Measurements from ENCODE around the gene CDCP2. TPM values are rescaled to one million over a fixed set of nuclear protein-coding genes. Genes with fewer than 3 reads are reported as not detected.
A peak's percentile ranks its signal among the peaks of the same experiment; 100 is the strongest.

CDCP2 gene
- total RNA-seq, 2 donors from 2014 or later = not detected

DNA sequence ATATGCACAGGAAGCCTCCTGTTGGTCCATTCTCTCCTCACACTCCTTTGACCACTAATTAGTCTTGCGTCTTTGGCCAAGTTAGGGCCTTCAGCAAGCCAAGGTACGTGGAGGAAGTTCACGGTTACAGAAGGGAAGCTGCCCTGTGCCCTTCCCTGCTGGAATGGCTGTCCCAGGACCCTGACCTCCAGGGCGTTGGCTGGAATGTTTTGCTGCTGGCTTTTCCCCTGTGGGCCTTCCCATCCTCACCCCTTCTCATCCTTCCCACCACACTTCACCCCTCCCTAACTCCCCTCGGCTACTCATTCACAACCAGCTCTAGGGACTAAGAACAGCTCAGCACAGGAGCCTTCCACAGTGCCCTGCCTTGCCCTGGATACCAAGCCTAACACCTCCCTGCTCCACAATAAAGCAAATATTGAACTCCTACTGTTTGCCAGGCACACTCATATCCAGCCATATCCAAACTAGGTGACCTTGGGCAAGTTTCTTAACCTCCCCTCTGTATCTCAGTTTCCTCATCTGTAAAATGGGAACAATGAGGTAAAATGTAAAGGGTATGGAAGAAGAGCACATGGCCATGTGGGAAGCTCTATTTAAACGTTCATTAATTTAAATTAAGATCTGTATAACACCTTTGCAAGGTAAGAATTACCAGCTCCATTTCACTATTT lies 8.8 kb upstream of the CDCP2 start:
- Histone ChIP-seq H3K36me3 (replicated peaks in 1 of 2; ENCODE audit: insufficient read depth in 1 of 2, low read depth in 2 of 2) (no peaks in the 10 kb centered on the region), H3K4me1 (peaks cover 6% of the 10 kb centered on the region), H3K4me3 (no peak overlapping the region), H3K27ac (no peak overlapping the region), H3K27me3 (no peaks in the 10 kb centered on the region), H3K9me3 (no peaks in the 10 kb centered on the region)
- no peak for DNase-seq
- TF ChIP-seq, protein P1, sequence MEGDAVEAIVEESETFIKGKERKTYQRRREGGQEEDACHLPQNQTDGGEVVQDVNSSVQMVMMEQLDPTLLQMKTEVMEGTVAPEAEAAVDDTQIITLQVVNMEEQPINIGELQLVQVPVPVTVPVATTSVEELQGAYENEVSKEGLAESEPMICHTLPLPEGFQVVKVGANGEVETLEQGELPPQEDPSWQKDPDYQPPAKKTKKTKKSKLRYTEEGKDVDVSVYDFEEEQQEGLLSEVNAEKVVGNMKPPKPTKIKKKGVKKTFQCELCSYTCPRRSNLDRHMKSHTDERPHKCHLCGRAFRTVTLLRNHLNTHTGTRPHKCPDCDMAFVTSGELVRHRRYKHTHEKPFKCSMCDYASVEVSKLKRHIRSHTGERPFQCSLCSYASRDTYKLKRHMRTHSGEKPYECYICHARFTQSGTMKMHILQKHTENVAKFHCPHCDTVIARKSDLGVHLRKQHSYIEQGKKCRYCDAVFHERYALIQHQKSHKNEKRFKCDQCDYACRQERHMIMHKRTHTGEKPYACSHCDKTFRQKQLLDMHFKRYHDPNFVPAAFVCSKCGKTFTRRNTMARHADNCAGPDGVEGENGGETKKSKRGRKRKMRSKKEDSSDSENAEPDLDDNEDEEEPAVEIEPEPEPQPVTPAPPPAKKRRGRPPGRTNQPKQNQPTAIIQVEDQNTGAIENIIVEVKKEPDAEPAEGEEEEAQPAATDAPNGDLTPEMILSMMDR (IDR thresholded peaks at IDR 0.05) = no peak
- TF ChIP-seq POLR2A (IDR thresholded peaks at IDR 0.05) = no peak
- 70 to 74% methylated on average over 6 of the region's 6 CpGs for WGBS, 2 donors
- intact Hi-C loops (cut with DNase I) = no loop called here
- no peak for ATAC-seq

DNA sequence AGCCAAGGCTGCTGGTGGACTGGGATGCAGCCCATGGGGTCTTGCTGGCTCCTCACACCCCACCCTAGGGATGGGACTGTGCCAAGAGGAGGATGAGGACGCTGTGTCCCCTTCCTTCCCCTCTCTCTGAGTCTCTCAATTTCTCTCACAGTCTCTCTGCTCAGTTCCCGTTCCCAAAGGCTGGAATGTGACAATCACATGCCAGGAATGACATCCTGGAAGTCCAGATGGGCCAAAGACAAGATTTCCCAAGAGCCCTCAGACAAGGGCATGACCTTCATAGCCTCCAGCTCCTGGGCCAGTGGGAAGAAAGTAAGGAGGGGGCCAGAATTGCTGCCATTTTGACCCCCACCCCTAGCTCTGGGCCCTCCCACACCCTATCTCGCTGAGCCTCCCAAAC lies 7.6 kb upstream of the CDCP2 start:
- ATAC-seq (no peak), DNase-seq (no peak)
- H3K9me3 ChIP-seq = no peaks in the 10 kb centered on the region
- TF ChIP-seq, protein P1 (IDR thresholded peaks at IDR 0.05) = no peak
- TF ChIP-seq POLR2A (IDR thresholded peaks at IDR 0.05) = no peak
- H3K27ac ChIP-seq = no peak overlapping the region
- no peak overlapping the region for H3K4me3 ChIP-seq
- intact Hi-C loops (cut with DNase I) = no loop called here
- peaks cover 6% of the 10 kb centered on the region for H3K4me1 ChIP-seq
- no peaks in the 10 kb centered on the region for H3K36me3 ChIP-seq (replicated peaks in 1 of 2; ENCODE audit: insufficient read depth in 1 of 2, low read depth in 2 of 2)
- WGBS, 2 donors = 8 to 54% methylated on average over 2 to 3 of the region's 3 CpGs
- no peaks in the 10 kb centered on the region for H3K27me3 ChIP-seq

DNA sequence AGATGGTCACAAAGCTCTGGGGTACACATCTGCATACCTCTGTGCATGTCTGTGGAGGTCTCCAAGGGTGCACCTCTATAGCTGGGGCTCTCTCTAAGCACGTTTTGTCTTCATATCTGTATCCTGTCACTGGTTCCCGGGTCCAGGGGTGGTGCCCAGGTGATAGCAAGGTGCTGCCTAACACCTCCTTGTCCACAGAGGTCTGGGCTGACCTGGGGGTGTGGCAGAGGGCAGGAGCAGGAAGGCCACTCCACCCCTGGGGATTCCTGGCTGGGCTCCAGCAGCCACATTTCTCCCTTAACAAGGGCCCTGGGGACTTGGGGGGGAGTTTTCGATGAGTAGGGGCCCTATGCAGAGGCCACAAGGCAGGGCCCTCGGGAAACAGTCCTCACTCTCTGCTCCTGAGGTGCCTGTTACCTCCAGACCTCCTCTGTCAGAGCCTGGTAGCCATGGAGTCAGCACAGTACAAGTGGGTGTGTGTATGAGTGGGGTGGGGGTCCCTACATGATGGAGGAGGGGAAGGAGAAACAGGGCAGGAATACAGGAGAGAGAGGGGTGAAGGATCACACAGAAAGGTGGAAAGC lies 7.0 kb upstream of the CDCP2 start:
- DNase-seq = no peak
- ATAC-seq = no peak
- H3K4me3 ChIP-seq = no peak overlapping the region
- peaks cover 6% of the 10 kb centered on the region for H3K4me1 ChIP-seq
- TF ChIP-seq, protein P1 (IDR thresholded peaks at IDR 0.05) = no peak
- H3K27me3 ChIP-seq = no peaks in the 10 kb centered on the region
- H3K9me3 ChIP-seq = no peaks in the 10 kb centered on the region
- no peak overlapping the region for H3K27ac ChIP-seq
- intact Hi-C loops (cut with DNase I) = no loop called here
- H3K36me3 ChIP-seq (replicated peaks in 1 of 2; ENCODE audit: insufficient read depth in 1 of 2, low read depth in 2 of 2) = no peaks in the 10 kb centered on the region
- 69 to 75% methylated on average over 4 of the region's 4 CpGs for WGBS, 2 donors

DNA sequence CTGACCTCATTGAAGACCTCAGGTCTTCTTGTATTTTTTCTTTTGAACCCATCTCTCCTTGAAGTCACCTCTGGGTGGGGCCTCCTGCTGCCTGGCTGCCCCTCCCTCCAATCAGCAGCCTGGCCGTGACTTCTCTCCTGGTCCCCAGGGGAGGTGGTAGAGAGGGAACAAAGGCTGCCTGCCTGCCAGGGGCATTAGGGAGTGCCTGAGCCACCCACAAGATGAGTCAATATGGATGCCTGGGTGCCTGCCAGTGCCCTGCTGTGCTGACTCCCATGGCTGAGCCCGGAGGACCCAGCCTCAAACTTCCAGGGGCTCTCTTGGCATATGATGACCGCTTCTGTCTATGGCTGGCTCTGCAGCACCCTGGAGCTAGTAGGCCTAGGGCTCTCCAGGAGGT lies 5.3 kb upstream of the CDCP2 start:
- Histone ChIP-seq H3K4me3 (no peak overlapping the region), H3K36me3 (replicated peaks in 1 of 2; ENCODE audit: insufficient read depth in 1 of 2, low read depth in 2 of 2) (no peaks in the 10 kb centered on the region), H3K27me3 (no peaks in the 10 kb centered on the region), H3K4me1 (peaks cover 17% of the 10 kb centered on the region), H3K9me3 (no peaks in the 10 kb centered on the region), H3K27ac (no peak overlapping the region)
- peak; percentile 39 to 87 (median 66) for DNase-seq
- intact Hi-C loops (cut with DNase I) = no loop called here
- TF ChIP-seq, protein P1 (IDR thresholded peaks at IDR 0.05) = no peak
- no peak for TF ChIP-seq POLR2A (IDR thresholded peaks at IDR 0.05)
- 50 to 51% methylated on average over 1 to 3 of the region's 3 CpGs for WGBS, 2 donors
- ATAC-seq = no peak

DNA sequence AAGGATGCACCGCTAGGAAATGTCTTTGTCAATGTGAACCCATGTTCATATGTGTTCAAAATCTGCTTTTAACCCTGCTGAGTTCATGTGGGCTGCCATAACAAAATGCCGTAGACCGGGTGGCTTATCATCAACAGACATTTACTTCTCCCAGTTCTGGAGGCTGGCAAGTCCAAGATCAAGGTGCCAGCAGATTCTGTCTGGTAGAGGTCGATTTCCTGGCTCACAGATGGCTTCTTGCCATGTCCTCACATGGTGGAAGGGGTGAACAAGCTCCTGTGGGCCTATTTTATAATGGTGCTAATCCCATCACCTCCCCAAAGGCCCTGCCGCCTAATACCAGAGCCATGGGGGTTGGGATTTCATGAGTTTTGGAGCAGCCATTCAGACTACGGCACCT lies 4.6 kb upstream of the CDCP2 start:
- H3K27me3 ChIP-seq = no peaks in the 10 kb centered on the region
- ATAC-seq (no peak), DNase-seq (no peak)
- H3K36me3 ChIP-seq (replicated peaks in 1 of 2; ENCODE audit: insufficient read depth in 1 of 2, low read depth in 2 of 2) = no peaks in the 10 kb centered on the region
- H3K9me3 ChIP-seq = no peaks in the 10 kb centered on the region
- intact Hi-C loops (cut with DNase I) = no loop called here
- 87 to 88% methylated on average over 6 of the region's 6 CpGs for WGBS, 2 donors
- no peak overlapping the region for H3K4me3 ChIP-seq
- no peak overlapping the region for H3K27ac ChIP-seq
- H3K4me1 ChIP-seq = peaks cover 17% of the 10 kb centered on the region
- TF ChIP-seq, protein P1 (IDR thresholded peaks at IDR 0.05) = no peak
- no peak for TF ChIP-seq POLR2A (IDR thresholded peaks at IDR 0.05)

Data from body of pancreas (tissue), 4 donors.